WTC11 (cell line): ENCODE data around the gene FZD7. TPM values are rescaled to one million over a fixed set of nuclear protein-coding genes. Genes with fewer than 3 reads are reported as not detected.

Source experiments
- ATAC-seq: fragments of 200-7000 bp; cut with Tn5 transposase; 2 replicates; pipeline ENCODE4 v1.10.0; 2021; ENCODE audit warnings: mild to moderate bottlenecking, moderate library complexity
- CTCF ChIA-PET: fragments of 300-600 bp; sonication (Branson Sonifier 250); formaldehyde crosslinking; loops from one replicate; lab custom pipeline; 2021; ENCODE audit warnings: antibody characterized with exemption; lab: Charles Lee
- POLR2A ChIA-PET: fragments of 350-600 bp; sonication (Branson Sonifier 250); formaldehyde crosslinking; loops from one replicate; lab custom pipeline; 2021; ENCODE audit warnings: antibody characterized with exemption; lab: Charles Lee
- DNase-seq: peaks from one replicate; pipeline ENCODE4 v3.0.0; 2021; ENCODE audit warnings: low spot score
- H3K27ac Mint-ChIP-seq: 2 replicates; pipeline ENCODE4 v1.8.0; 2021; ENCODE audit warnings: mixed read lengths
- H3K27me3 Mint-ChIP-seq: 2 replicates; pipeline ENCODE4 v1.8.0; 2021; ENCODE audit warnings: low read depth, mild to moderate bottlenecking, moderate library complexity, mixed read lengths
- H3K36me3 Mint-ChIP-seq: 2 replicates; pipeline ENCODE4 v1.8.0; 2021; ENCODE audit warnings: mixed read lengths
- H3K4me1 Mint-ChIP-seq: 2 replicates; pipeline ENCODE4 v1.8.0; 2022; ENCODE audit warnings: mixed read lengths
- H3K4me3 Mint-ChIP-seq: 2 replicates; pipeline ENCODE4 v1.8.0; 2021; ENCODE audit warnings: mild to moderate bottlenecking, moderate library complexity, mixed read lengths
- H3K9me3 Mint-ChIP-seq: 2 replicates; pipeline ENCODE4 v1.8.0; 2021; ENCODE audit warnings: mixed read lengths
- CDX4 ChIP-seq: fragments of 250-450 bp; sonication (Bioruptor Pico); IDR thresholded peaks from 2 replicates; pipeline ENCODE4 v1.9.0; 2021; ENCODE audit warnings: moderate library complexity, mild to moderate bottlenecking, inconsistent platforms, borderline replicate concordance
- ERG ChIP-seq: fragments of 250-450 bp; sonication (Bioruptor Pico); IDR thresholded peaks from 2 replicates; pipeline ENCODE4 v1.8.0; 2021; ENCODE audit warnings: mild to moderate bottlenecking
- ETV6 ChIP-seq: sonication (generic); formaldehyde crosslinking; IDR thresholded peaks from 2 replicates; pipeline ENCODE4 v1.8.1; 2022; ENCODE audit warnings: mild to moderate bottlenecking, missing genetic modification reagents
- FOXJ3 ChIP-seq: sonication (generic); formaldehyde crosslinking; IDR thresholded peaks from 2 replicates; pipeline ENCODE4 v1.9.0; 2021; ENCODE audit warnings: missing genetic modification reagents, mild to moderate bottlenecking, borderline replicate concordance
- GABPB1 ChIP-seq: sonication (generic); formaldehyde crosslinking; IDR thresholded peaks from 2 replicates; pipeline ENCODE4 v1.8.1; 2023; ENCODE audit warnings: mild to moderate bottlenecking, missing genetic modification reagents
- HMGA2 ChIP-seq: fragments of 250-450 bp; sonication (Bioruptor Pico); IDR thresholded peaks from 2 replicates; pipeline ENCODE4 v1.4.0; 2021; ENCODE audit warnings: mild to moderate bottlenecking, moderate library complexity
- HMGXB4 ChIP-seq: sonication (generic); formaldehyde crosslinking; IDR thresholded peaks from 2 replicates; pipeline ENCODE4 v1.8.1; 2023; ENCODE audit warnings: mild to moderate bottlenecking, moderate library complexity, missing genetic modification reagents
- JUN ChIP-seq: sonication (generic); formaldehyde crosslinking; IDR thresholded peaks from 2 replicates; pipeline ENCODE4 v1.8.0; 2023; ENCODE audit warnings: mild to moderate bottlenecking, missing genetic modification reagents
- MXD4 ChIP-seq: fragments of 250-450 bp; sonication (Bioruptor Pico); IDR thresholded peaks from 2 replicates; pipeline ENCODE4 v1.8.0; 2021; ENCODE audit warnings: mild to moderate bottlenecking, moderate library complexity, borderline replicate concordance
- PRDM15 ChIP-seq: sonication (generic); formaldehyde crosslinking; IDR thresholded peaks from 2 replicates; pipeline ENCODE4 v1.8.0; 2022; ENCODE audit warnings: missing genetic modification reagents
- SMAD3 ChIP-seq: sonication (generic); formaldehyde crosslinking; IDR thresholded peaks from 2 replicates; pipeline ENCODE4 v1.8.0; 2022; ENCODE audit warnings: missing genetic modification reagents, mild to moderate bottlenecking, borderline replicate concordance
- SP1 ChIP-seq: sonication (generic); formaldehyde crosslinking; conservative IDR thresholded peaks from 2 replicates; pipeline ENCODE4 v1.8.1; 2022; ENCODE audit warnings: missing genetic modification reagents
- TEAD1 ChIP-seq: sonication (generic); formaldehyde crosslinking; IDR thresholded peaks from 2 replicates; pipeline ENCODE4 v1.8.0; 2022; ENCODE audit warnings: mild to moderate bottlenecking, missing genetic modification reagents
- TEAD4 ChIP-seq: sonication (generic); formaldehyde crosslinking; IDR thresholded peaks from 2 replicates; pipeline ENCODE4 v1.8.0; 2022; ENCODE audit warnings: mild to moderate bottlenecking, missing genetic modification reagents
- ZNF121 ChIP-seq: sonication (generic); formaldehyde crosslinking; IDR thresholded peaks from 2 replicates; pipeline ENCODE4 v1.8.0; 2023; ENCODE audit warnings: missing genetic modification reagents
- ZNF281 ChIP-seq: sonication (generic); formaldehyde crosslinking; IDR thresholded peaks from 2 replicates; pipeline ENCODE4 v1.8.0; 2023; ENCODE audit warnings: mild to moderate bottlenecking, missing genetic modification reagents
- ZNF512 ChIP-seq: sonication (generic); formaldehyde crosslinking; IDR thresholded peaks from 2 replicates; pipeline ENCODE4 v1.8.1; 2022; ENCODE audit warnings: missing genetic modification reagents, borderline replicate concordance
- total RNA-seq: library from RNA; stranded (reverse); gene quantifications from 3 replicates; pipeline ENCODE4 v1.2.3, GENCODE V29; 2021

FZD7 gene
- total RNA-seq, 1 experiment from 2014 or later, result 153 TPM

GRCh38 chr2:202067589-202067988 is 33.9 kb downstream of the FZD7 start:
- Mint-ChIP-seq H3K9me3 (no peaks in the 10 kb centered on the region), H3K27me3 (no peaks in the 10 kb centered on the region; the same call in 1 of the 2 replicates), H3K36me3 (no peaks in the 10 kb centered on the region), H3K27ac (no peak overlapping the region), H3K4me3 (no peak overlapping the region), H3K4me1 (peaks cover 28% of the 10 kb centered on the region)
- no peak for DNase-seq
- TF ChIP-seq GABPB1 (CRISPR knock-in tag) (no peak), ZNF512 (CRISPR knock-in tag) (no peak), CDX4 (no peak), PRDM15 (CRISPR knock-in tag) (no peak), FOXJ3 (CRISPR knock-in tag) (no peak), ZNF281 (no peak), ZNF121 (CRISPR knock-in tag) (peak; percentile 67; the same call in 1 of the 2 replicates)
- ChIA-PET POLR2A (no interaction called here), CTCF (interaction anchor here (1.3 kb wide), 1 partner anchor 42 kb away, joined by 3 read pairs; no protein-coding TSS in a partner anchor)
- no peak for ATAC-seq

- no peaks in the 10 kb centered on the region for H3K36me3 Mint-ChIP-seq
- H3K4me3 Mint-ChIP-seq, result no peak overlapping the region
- ChIA-PET CTCF (interaction anchor here (0.6 kb wide), 1 partner anchor 204 kb away, joined by 3 read pairs; no protein-coding TSS in a partner anchor), POLR2A (no interaction called here)
- H3K27ac Mint-ChIP-seq, result no peak overlapping the region
- H3K4me1 Mint-ChIP-seq, result peaks cover 25% of the 10 kb centered on the region
- no peak for ATAC-seq
- DNase-seq, result no peak
- no peaks in the 10 kb centered on the region for H3K9me3 Mint-ChIP-seq
- H3K27me3 Mint-ChIP-seq, result no peaks in the 10 kb centered on the region; the same call in 1 of the 2 replicates
- TF ChIP-seq SMAD3 (CRISPR knock-in tag) (no peak), JUN (CRISPR knock-in tag) (no peak), MXD4 (CRISPR knock-in tag) (no peak), HMGA2 (no peak), TEAD1 (CRISPR knock-in tag) (no peak), SP1 (CRISPR knock-in tag) (no peak), TEAD4 (CRISPR knock-in tag) (no peak), ETV6 (CRISPR knock-in tag) (no peak), PRDM15 (CRISPR knock-in tag) (no peak), HMGXB4 (CRISPR knock-in tag) (no peak), ERG (CRISPR knock-in tag) (no peak)
These were observed 35.8 kb downstream of the FZD7 start for GRCh38 chr2:202069170-202070067.
